Epidermal melanocyte (primary cell): ENCODE results near the gene AFDN.
A peak's percentile ranks its signal among the peaks of the same experiment; 100 is the strongest.
"Not testable (repeated sequence)": the region's sequence is repeated elsewhere in the genome, so short reads cannot be mapped to it uniquely, and the experiment has no call there.

Experiments used
- DNase-seq: peaks from one replicate; pipeline ENCODE4 v3.0.0; 2011; ENCODE audit warnings: low spot score; ENCODE audit not compliant: insufficient read length

Gene AFDN

GRCh38 chr6:167975458-167975857 lies 148.7 kb downstream of the AFDN start:
- no peak for DNase-seq

GRCh38 chr6:167976116-167976657 lies 149.5 kb downstream of the AFDN start:
- not testable (repeated sequence) for DNase-seq

- no peak for DNase-seq
These were observed 150.0 kb downstream of the AFDN start for GRCh38 chr6:167976708-167977107.

DNA sequence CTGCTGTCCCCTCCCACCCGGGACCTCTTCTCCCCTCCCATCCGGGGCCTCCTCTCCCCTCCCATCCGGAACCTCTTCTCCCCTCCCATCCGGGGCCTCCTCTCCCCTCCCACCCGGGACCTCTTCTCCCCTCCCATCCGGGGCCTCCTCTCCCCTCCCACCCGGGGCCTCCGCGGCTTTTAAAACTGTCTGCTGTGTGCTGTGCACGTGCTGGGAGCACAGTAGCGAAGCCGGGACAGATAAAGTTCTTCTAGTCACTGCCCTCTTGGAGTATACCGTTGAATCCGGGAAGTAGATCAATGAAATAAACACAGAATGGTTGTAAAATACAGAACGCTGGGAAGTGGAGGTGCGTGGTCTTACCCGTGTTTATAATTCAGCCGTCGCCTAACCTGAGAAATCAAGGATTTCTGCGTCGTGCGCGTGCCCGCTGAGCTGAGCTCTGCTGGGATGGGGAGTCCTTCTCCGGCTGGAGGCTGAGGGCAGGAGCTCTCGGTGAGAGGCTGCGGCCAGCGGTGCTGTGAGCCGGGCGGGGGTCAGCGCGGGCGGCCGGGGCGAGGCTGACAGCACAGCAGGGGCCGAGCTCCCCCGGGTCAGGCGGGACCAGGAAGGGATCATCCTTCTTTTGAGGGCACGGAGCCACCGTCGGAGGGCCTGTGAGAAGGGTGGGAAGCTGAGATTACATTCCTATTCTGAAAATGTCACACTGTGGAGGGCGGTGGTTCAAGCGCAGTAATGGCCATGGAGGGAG lies 151.2 kb downstream of the AFDN start:
- no peak for DNase-seq

GRCh38 chr6:167978607-167979006 lies 151.9 kb downstream of the AFDN start:
- no peak for DNase-seq

GRCh38 chr6:167979436-167980139 lies 152.9 kb downstream of the AFDN start:
- no peak for DNase-seq

- peak; percentile 49 for DNase-seq
These were observed 154.3 kb downstream of the AFDN start for GRCh38 chr6:167980911-167981580.

DNA sequence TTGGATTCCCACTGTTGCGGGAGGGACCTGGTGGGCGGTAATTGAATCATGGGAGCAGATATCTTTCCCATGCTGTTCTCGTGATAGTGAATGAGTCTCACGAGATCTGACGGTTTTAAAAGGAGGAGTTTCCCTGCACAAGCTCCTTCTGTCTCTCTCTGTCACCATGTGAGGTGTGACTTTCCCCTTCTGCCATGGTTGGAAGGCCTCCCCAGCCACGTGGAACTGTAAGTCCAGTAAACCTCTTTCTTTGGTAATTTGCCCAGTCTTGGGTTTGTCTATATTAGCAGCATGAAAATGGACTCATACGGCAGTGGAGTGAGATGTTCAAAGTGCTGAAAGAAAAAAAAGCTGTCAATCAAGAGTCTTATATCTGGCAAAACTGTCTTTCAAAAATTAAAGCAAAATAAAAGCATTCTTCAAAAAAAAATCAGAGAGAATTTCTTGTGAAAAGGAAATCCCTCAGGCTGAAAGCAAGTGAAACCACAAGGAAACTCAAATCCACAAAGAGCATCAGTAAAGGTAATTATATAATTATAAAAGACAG lies 155.3 kb downstream of the AFDN start:
- no peak for DNase-seq

- DNase-seq, result no peak
These were observed 157.5 kb downstream of the AFDN start for GRCh38 chr6:167984144-167984719.

DNA sequence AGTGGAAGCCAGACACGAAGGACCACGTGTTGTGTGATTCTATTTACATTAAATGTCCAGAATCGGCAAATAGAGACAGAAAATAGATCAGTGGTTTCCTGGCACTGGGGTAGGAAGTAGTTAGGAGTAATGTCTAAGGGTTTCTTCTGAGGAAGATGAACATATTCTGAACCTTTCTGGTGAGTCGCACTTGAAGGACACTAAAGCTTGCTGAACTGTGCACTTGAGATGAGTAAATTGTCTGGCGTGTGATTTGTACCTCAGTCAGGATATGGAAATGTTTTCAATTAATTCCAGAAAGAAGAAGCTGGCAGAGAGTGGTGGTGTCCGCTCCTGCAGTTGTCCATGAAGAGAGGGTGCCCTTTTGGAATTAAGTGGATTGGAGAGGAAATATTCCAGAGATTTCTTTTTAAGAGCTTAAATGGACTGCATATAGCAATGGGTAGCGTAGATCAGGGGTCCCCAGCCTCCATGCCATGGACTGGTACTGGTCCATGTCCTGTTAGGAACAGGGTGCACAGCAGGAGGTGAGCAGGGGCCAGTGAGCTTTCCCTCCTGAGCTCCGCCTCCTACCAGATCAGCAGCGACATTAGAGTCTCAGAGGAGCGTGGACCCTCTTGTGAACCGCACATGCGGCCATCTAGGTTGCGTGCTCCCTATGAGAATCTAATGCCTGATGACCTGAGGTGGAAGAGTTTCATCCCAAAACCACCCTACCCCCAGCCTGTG lies 158.3 kb downstream of the AFDN start:
- DNase-seq, result no peak

- no peak for DNase-seq
These were observed 159.3 kb downstream of the AFDN start for GRCh38 chr6:167985911-167986595.

GRCh38 chr6:167987396-167988153 lies 160.9 kb downstream of the AFDN start:
- no peak for DNase-seq

- DNase-seq, result no peak
These were observed 161.4 kb downstream of the AFDN start for GRCh38 chr6:167988154-167988495.

DNA sequence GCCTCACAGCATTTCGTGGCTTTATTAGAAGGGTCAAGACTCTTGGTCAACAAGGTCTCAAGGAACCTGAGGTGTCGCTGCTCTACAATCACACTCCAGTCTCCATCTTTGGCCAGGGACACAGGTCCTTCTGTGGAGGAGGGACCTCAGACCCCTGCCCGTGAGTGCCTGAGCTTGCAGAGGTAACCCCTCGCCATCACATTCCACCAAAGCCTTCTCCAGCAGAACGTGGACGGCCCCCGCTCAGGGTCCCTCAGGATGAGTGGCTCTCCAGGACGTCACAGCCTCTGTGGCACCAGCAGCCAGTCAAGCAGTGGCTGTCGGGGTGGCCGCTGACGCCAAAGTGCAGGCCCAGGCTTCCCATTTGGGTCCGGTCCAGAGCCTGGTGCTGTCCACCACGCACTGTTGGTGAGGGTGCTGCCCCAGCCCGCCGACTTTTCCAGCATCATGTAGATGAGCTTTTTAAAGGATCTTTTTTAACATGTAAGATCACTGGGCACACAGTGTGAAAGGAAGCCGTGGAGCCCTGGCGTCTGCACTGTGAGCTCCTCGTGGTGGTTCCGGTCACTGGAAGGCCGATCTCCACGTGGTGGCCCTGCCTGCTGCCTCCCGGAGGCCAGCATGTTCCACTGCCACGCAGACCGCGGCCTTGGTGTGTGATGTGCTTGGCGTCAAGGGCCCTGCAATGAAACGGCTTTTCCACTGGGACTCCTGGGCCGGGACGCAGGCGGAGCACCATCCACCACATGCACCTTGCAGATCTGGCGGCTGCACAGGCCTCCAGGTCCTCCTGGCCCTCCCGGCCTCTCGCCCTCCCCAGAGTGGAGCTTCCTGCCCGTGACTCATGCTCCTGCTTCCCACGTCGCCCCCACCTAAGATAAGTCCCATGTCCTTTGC lies 162.5 kb downstream of the AFDN start:
- no peak for DNase-seq

DNA sequence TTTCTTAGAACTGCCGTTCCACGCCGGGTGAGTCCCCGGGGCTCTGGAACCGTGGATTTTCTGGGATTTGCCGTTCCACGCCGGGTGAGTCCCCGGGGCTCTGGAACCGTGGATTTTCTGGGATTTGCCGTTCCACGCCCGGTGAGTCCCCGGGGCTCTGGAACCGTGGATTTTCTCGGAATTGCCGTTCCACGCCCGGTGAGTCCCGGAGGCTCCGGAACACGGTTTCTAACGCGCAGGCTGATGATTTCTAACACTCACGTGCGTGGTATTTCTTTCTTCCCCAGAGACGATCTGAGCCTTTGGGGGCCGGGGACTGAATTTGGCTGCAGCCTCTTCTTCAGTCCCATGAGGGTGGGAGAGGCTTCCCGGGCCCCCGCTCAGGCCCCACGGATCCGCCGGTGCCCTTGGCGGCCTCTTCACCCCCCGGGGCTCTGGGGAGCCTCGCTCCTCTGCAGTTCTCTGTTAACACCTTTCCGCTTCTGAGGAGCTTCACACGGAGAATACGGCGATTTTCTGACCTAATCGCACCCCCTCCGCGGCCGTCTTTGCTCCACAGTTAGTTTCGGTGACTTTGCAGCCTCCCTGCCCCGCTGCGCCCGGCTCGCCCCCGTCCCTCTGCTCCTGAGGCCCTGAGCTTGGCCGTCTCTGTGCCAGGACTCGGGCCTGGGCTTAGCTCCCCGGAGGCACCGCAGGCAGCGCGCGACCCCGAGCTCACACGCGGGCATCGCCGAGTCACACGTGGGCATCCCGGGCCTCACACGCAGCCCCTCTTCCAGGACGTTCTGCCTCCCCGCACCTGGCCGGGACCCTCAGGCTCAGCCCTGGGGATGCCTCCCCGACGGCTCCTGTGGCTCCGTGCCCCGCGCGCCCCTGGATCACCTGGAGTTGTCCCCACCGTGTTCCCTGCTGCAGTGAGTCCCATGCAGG lies 163.6 kb downstream of the AFDN start:
- DNase-seq, result no peak

DNA sequence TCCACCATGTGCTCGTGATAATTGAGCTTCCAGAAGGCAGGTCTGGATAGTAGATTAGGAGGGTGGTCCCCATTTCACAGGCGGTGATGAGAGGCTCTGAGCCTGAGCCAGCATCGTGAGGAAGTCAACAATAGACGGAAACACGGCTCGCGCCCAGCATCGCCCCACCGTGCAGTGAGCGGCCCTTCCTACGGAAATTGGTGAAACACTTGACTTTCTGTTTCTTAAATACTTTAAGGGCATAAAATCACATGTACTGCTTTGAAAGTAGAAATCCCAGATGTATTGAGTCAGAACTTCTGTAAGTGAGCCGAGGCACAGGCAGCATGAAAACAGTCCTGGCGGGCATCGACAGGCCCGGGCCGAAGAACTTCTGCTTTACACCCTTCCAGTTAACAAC lies 166.5 kb downstream of the AFDN start:
- no peak for DNase-seq

GRCh38 chr6:167993831-167994230 lies 167.1 kb downstream of the AFDN start:
- DNase-seq, result no peak
